ENCODE results near the gene ARHGAP8.

Gene ARHGAP8

DNA sequence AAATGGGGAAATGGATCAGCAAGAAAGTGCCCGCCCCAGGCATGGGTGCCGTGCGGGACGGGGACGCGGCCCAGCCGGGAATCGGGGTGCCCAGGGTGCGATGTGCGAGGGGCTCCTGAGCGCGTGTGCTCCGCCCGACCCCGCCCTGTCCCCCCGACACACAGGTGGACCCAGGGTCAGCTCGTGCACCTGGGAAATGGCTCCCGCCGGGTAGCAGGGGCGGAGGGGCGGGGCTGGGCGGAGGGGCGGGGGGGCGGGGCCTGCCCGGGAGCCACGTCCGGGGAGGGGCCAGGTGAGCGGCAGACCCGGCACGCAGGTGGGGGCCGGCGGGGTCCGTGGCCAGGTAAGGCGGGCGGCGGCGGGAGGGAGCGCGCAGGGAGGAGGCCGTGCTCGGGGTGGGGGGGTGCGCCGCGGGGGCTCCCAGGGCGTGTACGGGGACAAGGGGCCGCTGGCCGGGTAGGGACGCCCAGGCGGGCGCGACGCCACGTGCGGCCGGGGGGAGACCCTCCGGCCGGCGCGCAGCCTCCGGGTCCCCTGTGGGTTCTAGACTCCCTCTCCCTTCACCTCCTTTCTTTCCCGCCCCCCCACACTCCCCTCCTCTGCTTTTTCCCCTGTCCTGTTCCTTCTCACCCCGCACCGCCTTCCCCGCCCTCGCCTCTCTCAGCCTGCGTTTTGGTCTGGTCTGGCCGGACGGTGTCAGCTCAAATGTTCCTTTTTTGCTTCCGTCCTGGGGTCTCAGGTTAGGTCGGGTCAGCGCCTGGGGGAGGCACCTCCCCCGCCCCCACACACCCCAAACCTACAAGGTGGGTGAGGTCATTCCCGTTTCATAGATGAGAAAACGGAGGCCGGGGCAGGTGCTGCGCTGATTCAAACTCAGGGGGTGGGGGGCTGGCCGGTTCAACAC is at the start of gene ARHGAP8:
Gene ARHGAP8, plus strand, starts transcription at position 291 of the 904 bp plus-strand sequence. CDS start 33,953 bp downstream, outside the sequence.
- no peak for DNase-seq

- no peak for DNase-seq
Observed at GRCh38 chr22:44703255-44703870, 49.0 kb upstream of the ARHGAP8 start.

GRCh38 chr22:44704159-44705021 is 48.0 kb upstream of the ARHGAP8 start:
- DNase-seq = no peak

- no peak for DNase-seq
Observed at GRCh38 chr22:44705022-44705297, 47.4 kb upstream of the ARHGAP8 start.

DNA sequence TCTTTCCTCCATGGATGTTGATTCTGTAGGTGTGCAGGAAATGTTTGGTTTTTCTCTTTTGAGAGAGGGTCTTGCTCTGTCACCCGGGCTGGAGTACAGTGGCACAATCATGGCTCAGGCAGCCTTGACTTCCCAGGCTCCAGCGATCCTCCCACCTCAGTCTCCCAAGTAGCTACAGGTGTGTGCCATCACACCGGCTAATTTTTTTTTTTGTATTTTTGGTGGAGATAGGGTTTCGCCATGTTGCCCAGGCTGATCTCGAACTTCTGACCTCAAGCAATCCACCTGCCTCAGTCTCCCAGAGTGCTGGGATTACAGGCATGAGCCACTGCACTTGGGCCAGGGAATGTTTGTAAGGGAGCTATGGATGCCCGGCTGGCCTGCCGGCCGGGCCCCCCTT is 45.9 kb upstream of the ARHGAP8 start:
- DNase-seq = no peak

DNA sequence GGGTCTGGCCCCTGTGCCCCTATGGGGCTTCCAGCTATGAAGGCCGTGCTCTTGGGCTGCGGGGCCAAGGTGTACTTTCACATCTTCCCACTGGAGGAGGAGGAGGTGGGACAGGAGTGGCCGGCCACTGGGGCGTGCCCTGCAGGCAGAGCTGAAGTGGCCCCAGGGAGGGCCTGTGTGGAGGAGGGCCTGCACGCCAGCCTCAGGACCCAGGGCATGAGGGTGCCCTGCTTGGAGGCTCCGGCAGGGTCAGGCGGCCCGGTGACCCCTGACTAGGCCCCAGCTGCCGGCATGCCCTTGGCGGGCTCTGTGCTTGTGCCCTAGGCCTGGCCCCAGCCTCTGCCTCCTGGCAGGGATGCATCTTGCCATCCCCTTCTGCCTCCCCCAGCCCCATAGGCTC is 45.2 kb upstream of the ARHGAP8 start:
- no peak for DNase-seq

DNA sequence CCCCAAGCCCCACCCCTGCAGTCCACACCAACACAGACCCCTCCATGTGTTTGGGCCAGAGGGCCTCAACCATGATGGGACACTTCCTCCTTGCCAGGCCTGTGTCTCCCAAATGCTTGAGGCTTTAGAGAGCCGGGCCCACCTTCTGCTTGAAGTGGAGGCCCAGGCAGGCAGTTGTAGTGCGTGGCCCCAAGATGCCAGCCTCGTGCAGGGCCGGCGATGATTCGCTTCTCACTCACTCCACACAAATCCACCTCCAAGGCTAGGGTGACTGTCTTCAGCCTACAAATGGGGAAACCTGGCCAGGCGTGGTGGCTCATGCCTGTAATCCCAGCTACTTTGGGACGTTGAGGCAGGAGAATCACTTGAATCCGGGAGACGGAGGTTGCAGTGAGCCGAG is 44.6 kb upstream of the ARHGAP8 start:
- DNase-seq = no peak

DNA sequence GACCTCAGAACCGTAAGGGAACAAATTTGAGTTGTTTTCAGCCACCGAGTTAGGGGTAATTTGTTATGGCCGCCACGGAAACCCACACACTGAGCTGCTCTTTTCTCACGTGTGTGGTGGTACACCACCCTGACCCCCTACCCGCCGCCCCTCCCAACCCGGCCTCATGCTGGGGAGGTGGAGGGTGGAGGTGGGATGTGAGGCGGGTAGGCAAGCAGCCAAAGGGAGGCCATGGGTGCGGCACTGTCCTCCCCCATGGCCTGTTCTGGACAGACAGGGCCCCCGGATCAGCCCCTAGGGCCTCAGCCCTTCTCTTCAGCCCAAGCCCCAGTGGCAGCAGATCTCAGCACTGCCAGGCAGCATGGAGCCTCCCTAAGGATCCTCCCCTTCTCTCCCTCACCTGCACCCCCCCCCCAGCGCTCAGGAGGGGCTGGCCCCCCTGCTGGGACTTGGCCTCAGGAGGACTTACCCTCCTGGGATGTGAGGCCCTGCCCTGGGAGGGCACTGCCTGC is 42.4 kb upstream of the ARHGAP8 start:
- no peak for DNase-seq

DNA sequence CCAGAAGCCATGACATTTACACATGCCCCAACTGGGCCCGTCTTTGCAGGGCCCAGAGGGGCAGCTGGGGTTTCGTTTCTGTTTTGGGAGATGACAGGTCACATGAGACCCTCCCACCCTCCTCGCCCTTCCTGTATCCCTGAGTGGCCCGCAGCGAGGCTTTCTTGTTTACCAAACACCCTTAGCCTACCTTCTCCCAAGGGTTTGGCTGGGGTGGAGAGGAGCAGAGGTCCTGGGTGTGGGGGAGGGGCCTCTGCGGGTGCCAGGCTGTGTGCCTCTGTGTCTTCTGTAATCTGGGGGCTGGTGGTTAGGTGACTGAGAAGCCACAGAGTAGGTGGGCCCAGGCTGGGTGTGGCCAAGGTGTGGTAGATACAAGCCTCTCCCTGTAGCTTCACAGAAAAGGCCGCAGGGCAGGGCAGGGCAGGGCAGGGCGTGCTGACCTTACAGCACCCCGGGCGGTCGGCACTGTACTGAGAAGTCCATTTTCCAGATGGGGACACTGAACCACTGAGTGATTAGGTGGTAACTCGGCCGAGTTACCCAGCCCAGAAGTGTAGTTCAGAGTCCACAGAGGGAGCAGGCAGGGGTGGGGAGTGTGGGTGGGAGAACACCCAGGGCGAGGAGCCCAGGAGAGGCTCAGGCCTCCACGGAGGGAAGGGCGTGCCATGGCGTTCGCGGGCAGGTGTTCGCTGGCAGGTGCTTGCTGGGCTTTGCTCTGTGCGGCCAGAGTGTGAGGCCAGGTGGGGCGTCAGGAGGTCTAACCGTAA is 41.7 kb upstream of the ARHGAP8 start:
- no peak for DNase-seq

- DNase-seq = no peak
Observed at GRCh38 chr22:44711241-44711560, 41.2 kb upstream of the ARHGAP8 start.

DNA sequence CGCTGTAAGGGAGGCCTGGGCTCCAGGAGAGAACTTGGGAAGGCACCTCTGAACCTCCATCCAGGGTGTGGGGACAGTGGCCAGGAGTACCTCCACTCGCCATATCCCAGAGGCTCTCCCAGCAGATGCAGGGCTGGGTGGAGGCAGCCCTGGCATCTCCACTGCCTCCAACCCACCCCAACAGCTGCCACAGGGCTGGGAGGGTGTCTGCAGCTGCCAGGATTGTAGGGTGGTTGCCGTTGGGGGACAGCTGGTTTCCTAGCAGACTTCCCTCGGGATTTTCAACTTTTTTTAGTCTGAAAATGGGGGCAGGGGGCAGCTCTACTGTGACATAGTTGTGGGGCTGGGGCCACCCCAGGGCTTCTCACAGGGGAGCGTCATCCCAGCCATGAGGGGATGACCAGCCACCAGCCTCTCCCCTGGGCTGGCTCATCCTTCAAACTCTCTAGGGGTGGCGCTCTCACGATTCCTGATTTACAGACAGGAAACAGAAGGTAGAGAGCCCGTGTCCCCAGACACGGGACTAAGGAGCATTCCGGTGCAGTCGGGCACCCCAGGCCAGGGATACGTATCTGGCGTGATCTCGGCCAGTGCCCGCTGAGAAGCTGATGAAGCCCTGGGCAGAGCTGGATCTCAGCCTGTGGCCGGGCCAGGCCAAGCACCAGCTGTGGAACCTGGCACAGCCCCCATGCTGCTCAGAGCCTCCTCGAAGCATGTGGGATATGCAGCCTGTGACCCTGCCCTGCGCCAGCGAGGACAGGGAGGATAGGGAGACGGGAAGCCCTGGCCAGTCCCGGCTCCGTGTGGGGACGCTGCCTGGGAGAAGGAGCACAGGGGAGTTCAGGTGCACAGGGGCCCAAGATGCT is 40.5 kb upstream of the ARHGAP8 start:
- no peak for DNase-seq

DNA sequence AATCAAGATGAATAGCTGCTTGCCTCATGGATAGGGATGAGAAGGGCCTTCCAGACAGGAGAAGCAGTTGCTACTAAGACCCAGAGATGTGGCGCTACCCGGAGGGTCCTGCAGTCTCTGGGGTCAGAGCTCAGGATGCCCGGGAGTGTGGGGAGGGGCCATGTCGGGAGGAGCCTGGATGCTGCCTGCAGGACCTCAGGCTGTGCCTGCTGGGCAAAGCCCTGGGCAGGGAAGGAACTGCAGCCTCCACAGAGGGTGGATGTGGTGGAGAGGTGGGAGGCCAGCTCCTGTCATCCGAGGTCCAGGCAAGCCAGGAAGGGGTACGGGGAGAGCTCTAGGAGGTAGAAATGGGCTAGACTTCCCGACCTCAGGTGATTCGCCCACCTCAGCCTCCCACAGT is 39.4 kb upstream of the ARHGAP8 start:
- DNase-seq = no peak

DNA sequence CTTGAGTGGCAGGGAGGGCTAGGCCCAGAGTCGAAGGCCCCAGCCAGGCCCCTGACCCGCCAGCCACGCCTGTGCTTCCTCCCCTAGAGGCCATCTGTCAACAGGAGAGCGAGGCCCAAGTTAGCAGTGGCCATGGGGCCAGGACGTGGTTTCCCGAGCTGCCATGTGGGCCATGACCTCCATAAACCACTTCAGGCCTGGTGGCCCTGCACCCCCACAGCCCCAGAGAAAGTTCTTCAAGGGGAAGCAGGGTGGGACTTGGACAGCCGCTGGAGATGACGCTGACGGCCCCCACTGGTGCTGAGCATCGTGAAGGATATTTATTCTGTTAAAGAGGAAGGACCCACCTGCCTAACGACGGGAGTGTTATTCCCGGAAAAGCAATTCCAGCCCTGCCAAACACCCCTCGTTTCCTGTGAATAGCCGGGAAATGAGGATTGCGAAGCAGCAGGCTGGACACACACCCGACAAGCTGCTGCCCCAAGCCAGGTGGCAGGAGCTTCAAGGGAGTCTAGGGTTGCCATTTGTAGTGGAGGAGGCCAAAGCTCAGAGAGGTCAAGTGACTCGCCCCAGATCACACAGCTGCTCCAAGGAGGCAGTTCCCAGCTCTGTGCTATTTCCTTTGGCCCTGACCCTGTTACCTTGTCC is 37.5 kb upstream of the ARHGAP8 start:
- no peak for DNase-seq

DNA sequence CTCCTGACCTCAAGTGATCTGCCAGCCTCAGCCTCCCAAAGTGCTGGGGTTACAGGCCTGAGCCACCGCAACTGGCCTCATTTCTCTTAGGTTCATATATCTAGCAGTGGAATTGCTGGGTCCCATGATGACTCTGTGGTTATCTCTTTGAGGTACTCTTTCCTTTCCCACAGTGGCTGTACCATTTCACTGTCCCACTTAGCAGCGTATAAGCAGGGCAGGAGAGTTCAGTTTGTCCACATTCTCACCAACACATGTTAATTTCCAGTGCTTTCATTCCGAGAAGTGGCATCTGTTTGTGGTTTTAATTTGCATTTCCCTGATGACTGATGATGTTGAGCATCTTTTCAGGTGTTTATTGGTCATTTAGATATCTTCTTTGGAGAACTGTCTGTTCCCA is 34.0 kb upstream of the ARHGAP8 start:
- no peak for DNase-seq

GRCh38 chr22:44719586-44720368 is 32.6 kb upstream of the ARHGAP8 start:
- no peak for DNase-seq

GRCh38 chr22:44721213-44721612 is 31.2 kb upstream of the ARHGAP8 start:
- DNase-seq = no peak

GRCh38 chr22:44722611-44723010 is 29.8 kb upstream of the ARHGAP8 start:
- no peak for DNase-seq

GRCh38 chr22:44723801-44724200 is 28.6 kb upstream of the ARHGAP8 start:
- no peak for DNase-seq

- DNase-seq = no peak
Observed at GRCh38 chr22:44724416-44724815, 28.0 kb upstream of the ARHGAP8 start.

DNA sequence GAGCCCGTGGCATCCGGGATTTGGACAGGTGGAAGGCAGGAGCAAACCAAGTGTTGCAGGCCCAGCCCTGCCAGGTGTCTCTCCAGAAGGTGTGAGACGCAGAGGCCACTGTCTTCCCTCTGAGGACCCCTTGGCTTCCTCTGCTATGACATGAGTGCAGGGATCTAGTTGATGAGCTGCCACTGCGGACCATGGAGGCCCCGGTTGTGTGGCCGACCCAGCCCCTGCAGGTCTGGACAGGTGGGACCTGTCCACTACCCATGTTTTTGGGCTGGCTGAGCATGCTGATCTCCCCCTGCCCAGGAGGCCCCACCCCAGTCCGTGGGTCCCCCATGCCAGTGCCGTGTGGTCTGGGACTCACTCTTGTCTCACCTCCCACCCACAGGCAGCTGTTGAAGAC is 27.5 kb upstream of the ARHGAP8 start:
- no peak for DNase-seq

Data from NCI-H2081 treated with DMSO at 0.1 percent for 48 hours (cell line).